ENCODE results near the gene HIPK2.
A peak's percentile ranks its signal among the peaks of the same experiment; 100 is the strongest.

Gene HIPK2

GRCh38 chr7:139739863-139740597 lies 37.8 kb downstream of the HIPK2 start:
- Histone ChIP-seq H3K79me2 (ENCODE audit: insufficient read depth, low read length) (no peaks in the 10 kb centered on the region), H2AFZ (ENCODE audit: low read depth, low read length) (no peak overlapping the region), H3K36me3 (ENCODE audit: insufficient read depth, low read length) (no peaks in the 10 kb centered on the region), H3K9me3 (ENCODE audit: insufficient read depth, low read length, severe bottlenecking) (no peaks in the 10 kb centered on the region), H3K9ac (ENCODE audit: low read depth, low read length) (no peak overlapping the region), H3K27ac (ENCODE audit: low read length) (no peak overlapping the region), H3K4me1 (ENCODE audit: insufficient read depth, low read length) (no peaks in the 10 kb centered on the region), H4K20me1 (ENCODE audit: insufficient read depth, low read length) (peaks cover 12% of the 10 kb centered on the region), H3K27me3 (ENCODE audit: insufficient read depth, low read length, poor library complexity) (no peaks in the 10 kb centered on the region), H3K4me2 (ENCODE audit: insufficient read depth, low read length) (no peak overlapping the region), H3K4me3 (ENCODE audit: low read depth in 1 of 2, low read length in 2 of 2) (no peak overlapping the region)
- DNase-seq (no peak), ATAC-seq (ENCODE audit: insufficient read depth, low read depth) (no peak)
- TF ChIP-seq CTCF (IDR thresholded peaks at IDR 0.05; ENCODE audit: borderline replicate concordance, extremely low read depth, low read length, poor library complexity, severe bottlenecking) (no peak), EZH2 (IDR thresholded peaks at IDR 0.05; ENCODE audit: borderline replicate concordance, low read depth, low read length, severe bottlenecking) (no peak)

GRCh38 chr7:139738772-139739171 lies 39.0 kb downstream of the HIPK2 start:
- Histone ChIP-seq H3K4me2 (ENCODE audit: insufficient read depth, low read length) (no peak overlapping the region), H2AFZ (ENCODE audit: low read depth, low read length) (no peak overlapping the region), H3K27ac (ENCODE audit: low read length) (no peak overlapping the region), H3K27me3 (ENCODE audit: insufficient read depth, low read length, poor library complexity) (no peaks in the 10 kb centered on the region), H3K79me2 (ENCODE audit: insufficient read depth, low read length) (no peaks in the 10 kb centered on the region), H3K9ac (ENCODE audit: low read depth, low read length) (no peak overlapping the region), H3K9me3 (ENCODE audit: insufficient read depth, low read length, severe bottlenecking) (no peaks in the 10 kb centered on the region), H3K36me3 (ENCODE audit: insufficient read depth, low read length) (no peaks in the 10 kb centered on the region), H3K4me1 (ENCODE audit: insufficient read depth, low read length) (no peaks in the 10 kb centered on the region), H3K4me3 (ENCODE audit: low read depth in 1 of 2, low read length in 2 of 2) (no peak overlapping the region), H4K20me1 (ENCODE audit: insufficient read depth, low read length) (peaks cover 9% of the 10 kb centered on the region)
- TF ChIP-seq CTCF (IDR thresholded peaks at IDR 0.05; ENCODE audit: borderline replicate concordance, extremely low read depth, low read length, poor library complexity, severe bottlenecking) (no peak), EZH2 (IDR thresholded peaks at IDR 0.05; ENCODE audit: borderline replicate concordance, low read depth, low read length, severe bottlenecking) (no peak)
- no peak for ATAC-seq (ENCODE audit: insufficient read depth, low read depth)
- DNase-seq, result no peak

GRCh38 chr7:139738101-139738489 lies 39.7 kb downstream of the HIPK2 start:
- 0 out of 3 replicates have a peak, but pooled peaks have one; percentile 35 for ATAC-seq (ENCODE audit: insufficient read depth, low read depth)
- Histone ChIP-seq H3K79me2 (ENCODE audit: insufficient read depth, low read length) (no peaks in the 10 kb centered on the region), H3K36me3 (ENCODE audit: insufficient read depth, low read length) (no peaks in the 10 kb centered on the region), H3K27me3 (ENCODE audit: insufficient read depth, low read length, poor library complexity) (no peaks in the 10 kb centered on the region), H3K4me2 (ENCODE audit: insufficient read depth, low read length) (no peak overlapping the region), H3K9me3 (ENCODE audit: insufficient read depth, low read length, severe bottlenecking) (no peaks in the 10 kb centered on the region), H3K27ac (ENCODE audit: low read length) (no peak overlapping the region), H3K4me1 (ENCODE audit: insufficient read depth, low read length) (no peaks in the 10 kb centered on the region), H3K9ac (ENCODE audit: low read depth, low read length) (no peak overlapping the region), H3K4me3 (ENCODE audit: low read depth in 1 of 2, low read length in 2 of 2) (no peak overlapping the region), H2AFZ (ENCODE audit: low read depth, low read length) (no peak overlapping the region), H4K20me1 (ENCODE audit: insufficient read depth, low read length) (peaks cover 9% of the 10 kb centered on the region)
- TF ChIP-seq EZH2 (IDR thresholded peaks at IDR 0.05; ENCODE audit: borderline replicate concordance, low read depth, low read length, severe bottlenecking), result no peak
- TF ChIP-seq CTCF (IDR thresholded peaks at IDR 0.05; ENCODE audit: borderline replicate concordance, extremely low read depth, low read length, poor library complexity, severe bottlenecking), result no peak
- DNase-seq, result no peak

All from DND-41 (cell line).